IPS DF 4.7 (cell line): ENCODE measurements around the gene PALM.
"Not testable (repeated sequence)": the region's sequence is repeated elsewhere in the genome, so short reads cannot be mapped to it uniquely, and the experiment has no call there.

ENCODE experiments used
- DNase-seq: peaks from one replicate; pipeline ENCODE4 v3.0.0-alpha.2; 2013; ENCODE audit warnings: low spot score; ENCODE audit errors: extremely low read depth

PALM gene

DNA sequence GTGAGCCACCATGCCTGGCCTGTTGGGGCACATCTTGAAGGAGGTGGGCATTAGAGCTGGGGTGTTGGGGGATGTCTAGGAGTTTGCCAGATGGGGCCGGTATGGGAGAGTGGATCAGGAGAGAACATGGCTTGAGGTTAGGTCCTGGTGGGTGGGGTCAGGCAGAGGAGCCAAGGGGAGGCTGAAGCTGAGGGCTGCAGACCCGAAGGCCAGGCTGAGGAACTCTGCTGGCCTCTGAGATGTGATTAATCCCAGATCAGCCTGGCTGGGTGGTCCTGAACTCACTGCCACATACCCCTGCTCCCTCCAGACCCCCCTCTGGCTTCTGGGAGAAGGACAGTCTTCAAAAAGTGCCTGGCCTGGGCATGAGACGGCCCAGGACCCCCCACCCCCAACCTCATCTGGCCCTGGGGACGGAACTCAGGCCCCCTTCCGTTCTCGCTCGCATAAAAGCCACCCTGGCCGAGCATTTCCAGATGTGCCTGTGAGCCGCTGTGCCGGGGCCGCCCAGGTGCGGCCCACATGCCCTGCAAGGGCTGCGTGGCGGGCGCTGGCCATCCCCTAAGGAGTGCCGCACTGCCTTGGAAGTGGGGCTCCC is 29.8 kb upstream of the PALM start:
- no peak for DNase-seq

GRCh38 chr19:679418-680286 is 29.1 kb upstream of the PALM start:
- no peak for DNase-seq

DNA sequence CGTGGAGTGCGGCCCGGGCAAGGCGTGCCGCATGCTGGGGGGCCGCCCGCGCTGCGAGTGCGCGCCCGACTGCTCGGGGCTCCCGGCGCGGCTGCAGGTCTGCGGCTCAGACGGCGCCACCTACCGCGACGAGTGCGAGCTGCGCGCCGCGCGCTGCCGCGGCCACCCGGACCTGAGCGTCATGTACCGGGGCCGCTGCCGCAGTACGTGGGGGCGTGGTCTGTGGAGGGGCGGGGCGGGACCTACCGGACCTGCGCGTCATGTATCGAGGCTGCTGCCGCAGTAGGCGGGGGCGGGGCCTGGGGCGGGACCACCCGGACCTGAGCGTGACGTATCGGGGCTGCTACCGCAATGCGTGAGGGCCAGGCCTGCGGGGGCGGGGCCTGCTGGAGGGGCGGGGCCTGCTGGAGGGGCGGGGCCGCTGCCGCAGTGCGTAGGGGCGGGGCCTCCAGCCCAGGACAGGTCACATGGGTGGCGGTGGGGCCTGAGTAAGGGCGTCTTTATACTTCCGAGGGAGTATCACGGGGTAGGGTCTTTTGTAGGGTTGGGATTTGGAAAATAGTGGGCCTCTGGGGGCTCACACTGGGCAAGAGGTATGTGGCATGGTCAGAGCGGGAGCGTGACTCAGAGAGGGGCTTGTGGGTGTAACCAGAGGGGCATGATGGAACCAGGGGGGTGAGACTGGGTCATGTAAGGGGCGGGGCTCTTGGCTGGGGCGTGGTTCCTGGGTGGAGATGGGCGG is 28.3 kb upstream of the PALM start:
- DNase-seq: no peak

- DNase-seq: no peak
These were observed 27.4 kb upstream of the PALM start for GRCh38 chr19:681029-682019.

- no peak for DNase-seq
These were observed 25.9 kb upstream of the PALM start for GRCh38 chr19:682678-683320.

- no peak for DNase-seq
These were observed 23.2 kb upstream of the PALM start for GRCh38 chr19:685454-685931.

DNA sequence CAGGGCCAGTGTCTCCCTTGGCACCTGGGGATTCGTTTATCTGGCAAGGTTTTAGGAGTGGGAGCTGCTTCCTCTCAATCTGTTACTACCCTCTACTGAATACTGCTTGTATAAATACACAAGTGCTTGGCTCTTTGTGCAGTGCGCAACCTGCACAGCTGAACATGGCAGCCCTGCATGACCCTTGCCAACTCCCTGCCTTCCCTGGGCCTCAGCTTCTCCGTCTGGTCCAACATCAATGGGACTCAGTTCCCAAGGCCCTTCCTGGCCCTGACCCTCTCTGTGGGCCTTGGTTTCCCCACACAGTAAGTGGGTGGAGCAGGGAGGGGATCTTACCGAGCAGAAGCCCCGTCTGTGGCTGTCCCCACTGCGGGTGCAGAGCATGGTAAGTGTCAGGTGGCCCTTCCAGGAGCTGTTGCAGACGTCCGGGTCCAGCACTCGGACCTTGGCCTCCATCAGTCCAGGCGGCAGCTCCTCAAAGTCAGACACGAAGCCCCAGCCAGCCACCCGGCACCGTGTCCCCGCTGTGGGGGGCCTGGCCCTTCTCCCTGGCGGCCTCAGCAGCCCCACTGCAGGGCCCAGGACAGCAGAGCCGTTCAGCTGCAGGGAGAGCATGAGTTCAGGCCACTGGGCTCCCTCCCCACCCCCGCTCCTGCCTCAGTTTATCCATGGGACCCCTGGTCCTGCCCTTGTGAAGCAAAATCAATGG is 22.0 kb upstream of the PALM start:
- no peak for DNase-seq

DNA sequence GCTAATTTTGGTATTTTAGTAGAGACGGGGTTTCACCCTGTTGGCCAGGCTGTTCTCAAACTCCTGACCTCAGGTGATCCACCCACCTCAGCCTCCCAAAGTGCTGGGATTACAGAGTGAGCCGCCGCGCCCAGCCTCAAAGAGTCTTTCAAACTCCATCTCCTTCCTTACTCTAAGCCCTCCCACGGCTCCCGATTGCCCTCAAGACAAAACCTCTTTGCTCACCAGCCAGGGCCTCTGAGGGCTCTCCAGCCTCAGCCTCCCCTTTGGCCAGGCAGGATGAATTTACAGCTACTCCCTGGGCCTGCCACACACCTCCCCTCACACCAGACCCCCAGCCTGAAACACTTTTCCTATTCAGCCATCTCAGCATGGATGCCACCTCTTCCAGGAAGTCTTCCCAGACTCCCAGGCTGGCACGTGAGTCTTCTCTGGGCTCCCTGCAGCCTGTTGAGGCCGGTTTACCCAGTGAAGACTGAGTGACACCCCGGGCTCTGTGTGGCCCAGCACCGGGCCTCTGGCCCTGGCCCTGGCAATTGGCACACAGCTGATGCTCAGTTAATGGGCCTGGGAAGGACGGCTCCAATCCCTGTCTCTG is 21.1 kb upstream of the PALM start:
- no peak for DNase-seq

DNA sequence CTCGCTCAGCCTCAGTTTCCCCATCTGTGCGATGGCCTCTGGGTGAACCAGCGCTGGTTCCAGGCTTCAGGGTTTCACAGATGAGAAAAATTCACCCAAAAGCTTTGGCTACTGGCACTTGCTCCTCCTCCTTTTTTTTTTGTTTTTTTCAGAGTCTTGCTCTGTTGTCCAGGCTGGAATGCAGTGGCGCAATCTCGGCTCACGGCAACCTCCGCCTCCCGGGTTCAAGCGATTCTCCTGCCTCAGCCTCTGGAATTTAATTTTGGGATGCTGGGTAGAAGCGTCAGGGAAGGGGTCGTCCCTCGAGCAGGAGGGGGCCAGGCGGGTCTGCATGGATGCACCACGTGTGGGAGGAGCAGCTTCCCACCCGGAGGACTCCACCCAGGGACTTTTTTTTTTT is 20.5 kb upstream of the PALM start:
- DNase-seq: no peak

GRCh38 chr19:688992-689391 is 19.7 kb upstream of the PALM start:
- no peak for DNase-seq

DNA sequence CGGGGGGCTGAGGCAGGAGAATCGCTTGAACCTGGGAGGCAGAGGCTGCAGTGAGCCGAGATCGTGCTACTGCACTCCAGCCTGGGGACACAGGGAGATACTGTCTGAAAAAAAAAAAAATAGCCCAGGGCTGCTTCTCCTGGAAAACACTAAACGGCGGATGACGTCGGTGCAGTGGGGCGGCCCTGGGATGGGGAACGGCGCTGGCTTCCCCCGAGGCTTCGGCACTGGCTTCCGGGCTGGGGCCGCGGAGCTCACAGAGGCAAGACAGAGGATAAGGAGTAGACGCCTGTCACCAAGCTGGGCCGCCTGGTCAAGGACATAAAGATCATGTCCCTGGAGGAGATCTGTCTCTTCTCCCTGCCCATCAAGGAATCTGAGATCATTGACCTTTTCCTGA is 18.5 kb upstream of the PALM start:
- no peak for DNase-seq

- DNase-seq: no peak
These were observed 14.0 kb upstream of the PALM start for GRCh38 chr19:694481-695351.

DNA sequence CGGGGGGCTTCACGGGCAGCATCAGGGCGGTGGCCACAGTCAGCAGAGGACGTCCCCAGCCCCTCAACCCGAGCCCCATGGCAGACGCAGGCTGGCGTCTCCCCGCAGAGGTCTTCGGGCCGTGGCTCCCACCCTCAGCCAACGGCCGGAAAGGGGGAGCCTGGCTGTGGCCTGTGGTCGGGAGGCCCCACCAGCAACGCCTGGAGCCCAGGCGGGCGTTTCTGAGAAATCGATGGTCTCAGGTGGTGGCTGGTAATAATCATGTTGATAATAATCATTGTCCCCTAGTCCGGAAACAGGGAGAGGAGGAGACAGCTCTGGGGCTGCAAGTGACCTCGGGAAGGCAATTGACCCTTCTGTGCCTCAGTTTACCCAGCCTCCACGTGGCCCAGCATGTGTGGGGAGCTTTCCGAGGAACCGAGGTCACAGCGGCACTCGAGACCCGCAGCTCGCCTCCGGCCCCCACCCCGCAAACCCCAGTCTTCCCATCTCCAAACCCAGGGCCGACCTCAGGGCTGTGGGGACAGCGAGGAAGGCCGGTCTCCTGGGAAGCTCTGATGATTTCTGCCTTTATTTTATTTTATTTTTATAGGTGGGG is 13.3 kb upstream of the PALM start, which contains the start of gene PRSS57:
Gene PRSS57, minus strand, starts transcription at position 101 of the 598 bp plus-strand sequence. Its CDS starts 22 bp downstream, at position 79.
- DNase-seq: no peak

GRCh38 chr19:698529-698928 is 10.2 kb upstream of the PALM start:
- not testable (repeated sequence) for DNase-seq

DNA sequence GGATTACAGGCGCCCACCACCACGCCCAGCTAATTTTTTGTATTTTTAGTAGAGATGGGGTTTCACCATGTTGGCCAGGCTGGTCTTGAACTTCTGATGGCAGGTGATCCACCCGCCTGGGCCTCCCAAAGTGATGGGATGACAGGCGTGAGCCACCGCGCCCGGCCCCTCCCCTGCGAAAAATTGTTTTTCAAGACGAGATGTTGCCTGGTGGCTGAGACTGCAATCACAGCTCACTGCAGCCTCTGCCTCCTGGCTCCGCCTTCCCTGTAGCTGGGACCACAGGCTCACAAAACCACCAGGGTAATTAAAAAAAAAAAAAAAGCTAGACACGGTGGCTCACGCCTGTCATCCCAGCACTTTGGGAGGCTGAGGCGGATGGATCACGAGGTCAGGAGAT is 8.8 kb upstream of the PALM start:
- not testable (repeated sequence) for DNase-seq

DNA sequence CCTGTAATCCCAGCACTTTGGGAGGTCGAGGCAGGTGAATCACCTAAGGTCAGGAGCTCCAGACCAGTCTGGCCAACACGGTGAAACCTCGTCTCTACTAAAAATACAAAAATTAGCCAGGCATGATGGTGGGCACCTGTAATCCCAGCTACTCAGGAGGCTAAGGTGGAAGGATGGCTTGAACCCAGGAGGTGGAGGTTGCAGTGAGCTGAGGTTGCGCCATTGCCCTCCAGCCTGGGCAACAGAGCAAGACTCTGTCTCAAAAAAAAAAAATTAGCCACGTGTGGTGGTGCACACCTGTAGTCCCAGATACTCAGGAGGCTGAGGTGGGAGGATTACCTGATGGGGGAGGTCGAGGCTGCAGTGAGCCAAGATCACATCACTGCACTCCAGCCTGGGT is 5.9 kb upstream of the PALM start:
- DNase-seq: not testable (repeated sequence)

DNA sequence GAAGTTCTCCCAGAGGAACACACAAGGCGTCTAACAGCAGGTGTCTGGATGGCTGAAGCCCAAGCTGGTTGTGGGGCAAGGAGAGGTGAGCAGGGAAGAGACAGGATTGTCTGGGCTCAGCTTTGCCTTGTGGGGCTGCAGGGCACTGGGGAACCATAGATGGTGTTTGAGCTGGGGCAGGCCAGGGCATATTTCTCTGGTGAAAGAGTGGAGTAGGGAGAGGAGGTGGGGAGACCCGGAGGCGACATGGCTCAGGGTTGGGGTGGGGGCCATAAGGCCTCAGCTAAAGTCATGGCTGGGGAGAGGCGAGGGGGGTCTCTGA is 5.4 kb upstream of the PALM start:
- no peak for DNase-seq
